GM03348 (cell line): Measurements from ENCODE around the gene TMPRSS6.

Experiments
- DNase-seq: peaks from one replicate; pipeline ENCODE4 v3.0.0; 2012; ENCODE audit warnings: low spot score

Gene TMPRSS6

GRCh38 chr22:37140686-37141323 is 31.3 kb upstream of the TMPRSS6 start:
- no peak for DNase-seq

GRCh38 chr22:37139762-37140161 is 30.2 kb upstream of the TMPRSS6 start:
- DNase-seq: no peak

GRCh38 chr22:37138849-37139561 is 29.5 kb upstream of the TMPRSS6 start:
- DNase-seq: no peak

- DNase-seq: no peak
Measured at GRCh38 chr22:37137903-37138665, 28.6 kb upstream of the TMPRSS6 start.

- DNase-seq: no peak
Measured at GRCh38 chr22:37137131-37137530, 27.6 kb upstream of the TMPRSS6 start.

GRCh38 chr22:37135023-37135422 is 25.5 kb upstream of the TMPRSS6 start:
- no peak for DNase-seq

GRCh38 chr22:37133304-37134018 is 23.9 kb upstream of the TMPRSS6 start:
- no peak for DNase-seq

- no peak for DNase-seq
Measured at GRCh38 chr22:37132773-37133172, 23.3 kb upstream of the TMPRSS6 start.

GRCh38 chr22:37129866-37130441 is 20.4 kb upstream of the TMPRSS6 start:
- no peak for DNase-seq

GRCh38 chr22:37128555-37129281 is 19.2 kb upstream of the TMPRSS6 start:
- DNase-seq: no peak

- no peak for DNase-seq
Measured at GRCh38 chr22:37127350-37127878, 17.9 kb upstream of the TMPRSS6 start.

GRCh38 chr22:37126882-37127281 is 17.4 kb upstream of the TMPRSS6 start:
- DNase-seq: no peak

GRCh38 chr22:37126383-37126782 is 16.9 kb upstream of the TMPRSS6 start:
- DNase-seq: no peak

GRCh38 chr22:37123649-37124048 is 14.1 kb upstream of the TMPRSS6 start:
- no peak for DNase-seq

GRCh38 chr22:37122598-37123180 is 13.2 kb upstream of the TMPRSS6 start:
- DNase-seq: no peak

- DNase-seq: peak; percentile 32
Measured at GRCh38 chr22:37121887-37122591, 12.5 kb upstream of the TMPRSS6 start.

- no peak for DNase-seq
Measured at GRCh38 chr22:37120569-37121340, 11.2 kb upstream of the TMPRSS6 start.

GRCh38 chr22:37119872-37120271 is 10.4 kb upstream of the TMPRSS6 start:
- no peak for DNase-seq

GRCh38 chr22:37118083-37118482 is 8.6 kb upstream of the TMPRSS6 start:
- DNase-seq: no peak
